ENCODE results near the gene ANKRD11. TPM values are rescaled to one million over a fixed set of nuclear protein-coding genes. Genes with fewer than 3 reads are reported as not detected.
A peak's percentile ranks its signal among the peaks of the same experiment; 100 is the strongest.
"Not testable (repeated sequence)": the region's sequence is repeated elsewhere in the genome, so short reads cannot be mapped to it uniquely, and the experiment has no call there.

Gene ANKRD11
- total RNA-seq, 1 donor from 2014 or later, result 74.6 TPM

GRCh38 chr16:89450537-89450936 is 39.8 kb downstream of the ANKRD11 start:
- DNase-seq, result no peak

- DNase-seq, result no peak
Measured at GRCh38 chr16:89449726-89450335, 40.5 kb downstream of the ANKRD11 start.

GRCh38 chr16:89448656-89449055 is 41.7 kb downstream of the ANKRD11 start:
- no peak for DNase-seq

GRCh38 chr16:89446975-89447293 is 43.4 kb downstream of the ANKRD11 start:
- no peak for DNase-seq

- peak; percentile 43 for DNase-seq
Measured at GRCh38 chr16:89446136-89446974, 44.0 kb downstream of the ANKRD11 start.

GRCh38 chr16:89445166-89445565 is 45.2 kb downstream of the ANKRD11 start:
- DNase-seq, result no peak

GRCh38 chr16:89444728-89445127 is 45.6 kb downstream of the ANKRD11 start:
- no peak for DNase-seq

- DNase-seq, result no peak
Measured at GRCh38 chr16:89444151-89444723, 46.1 kb downstream of the ANKRD11 start.

- no peak for DNase-seq
Measured at GRCh38 chr16:89443727-89444084, 46.7 kb downstream of the ANKRD11 start.

- peak; percentile 83 for DNase-seq
Measured at GRCh38 chr16:89442990-89443726, 47.2 kb downstream of the ANKRD11 start.

GRCh38 chr16:89442588-89442987 is 47.8 kb downstream of the ANKRD11 start:
- DNase-seq, result no peak

- no peak for DNase-seq
Measured at GRCh38 chr16:89439659-89440058, 50.7 kb downstream of the ANKRD11 start.

GRCh38 chr16:89437991-89438390 is 52.4 kb downstream of the ANKRD11 start:
- no peak for DNase-seq

GRCh38 chr16:89437251-89437987 is 52.9 kb downstream of the ANKRD11 start:
- no peak for DNase-seq

- DNase-seq, result no peak
Measured at GRCh38 chr16:89436366-89436765, 54.0 kb downstream of the ANKRD11 start.

- not testable (repeated sequence) for DNase-seq
Measured at GRCh38 chr16:89435059-89435458, 55.3 kb downstream of the ANKRD11 start.

GRCh38 chr16:89434490-89434889 is 55.9 kb downstream of the ANKRD11 start:
- no peak for DNase-seq

- DNase-seq, result not testable (repeated sequence)
Measured at GRCh38 chr16:89433363-89433984, 56.9 kb downstream of the ANKRD11 start.

- DNase-seq, result no peak
Measured at GRCh38 chr16:89431630-89432029, 58.7 kb downstream of the ANKRD11 start.

GRCh38 chr16:89431158-89431584 is 59.2 kb downstream of the ANKRD11 start:
- DNase-seq, result no peak

GRCh38 chr16:89430436-89431157 is 59.8 kb downstream of the ANKRD11 start:
- DNase-seq, result no peak
